Activated CD4-positive, alpha-beta T cell treated with anti-CD3 and anti-CD28 coated beads, Interleukin-2, Interleukin-6, amounts not matched to agents 100 ng/mL and 50 ng/mL, durations not matched to agents 16 hours and 8 hours (primary cell): Measurements from ENCODE around the gene CRIP1.

Source experiments
- DNase-seq: peaks from one replicate; pipeline ENCODE4 v3.0.0-alpha.2; 2020

The CRIP1 gene

GRCh38 chr14:105471297-105471821 lies 15.3 kb upstream of the CRIP1 start:
- DNase-seq = no peak

GRCh38 chr14:105471823-105472485 lies 14.7 kb upstream of the CRIP1 start:
- DNase-seq = no peak

- DNase-seq = no peak
These were observed 14.1 kb upstream of the CRIP1 start for GRCh38 chr14:105472486-105472991.

- DNase-seq = no peak
These were observed 13.5 kb upstream of the CRIP1 start for GRCh38 chr14:105473033-105473676.

GRCh38 chr14:105473677-105474482 lies 12.8 kb upstream of the CRIP1 start:
- peak; percentile 65 for DNase-seq

GRCh38 chr14:105474483-105475268 lies 12.0 kb upstream of the CRIP1 start, which contains the start of gene CRIP2:
Gene CRIP2, plus strand, starts transcription at chr14:105474821. Its CDS starts 42 bp downstream, at chr14:105474863.
- no peak for DNase-seq

GRCh38 chr14:105475269-105476096 lies 11.2 kb upstream of the CRIP1 start:
- no peak for DNase-seq

- no peak for DNase-seq
These were observed 10.4 kb upstream of the CRIP1 start for GRCh38 chr14:105476097-105476830.

GRCh38 chr14:105476831-105477659 lies 9.6 kb upstream of the CRIP1 start:
- no peak for DNase-seq

GRCh38 chr14:105477660-105478397 lies 8.9 kb upstream of the CRIP1 start:
- DNase-seq = no peak

- DNase-seq = no peak
These were observed 8.1 kb upstream of the CRIP1 start for GRCh38 chr14:105478398-105479251.

GRCh38 chr14:105479431-105480158 lies 7.1 kb upstream of the CRIP1 start:
- no peak for DNase-seq

GRCh38 chr14:105480199-105480746 lies 6.4 kb upstream of the CRIP1 start:
- DNase-seq = no peak

- DNase-seq = peak; percentile 94
These were observed 5.6 kb upstream of the CRIP1 start for GRCh38 chr14:105480807-105481801.

GRCh38 chr14:105481886-105482457 lies 4.7 kb upstream of the CRIP1 start:
- peak; percentile 95 for DNase-seq
